ENCODE results near the gene MAN2A2. TPM values are rescaled to one million over a fixed set of nuclear protein-coding genes. Genes with fewer than 3 reads are reported as not detected.

The MAN2A2 gene
- total and polyA plus RNA-seq, 9 of the 15 experiments (the other 6 are each of a cell fraction or from before 2014, with no cell fraction given), result 7.3 to 151 (median 43.4) TPM

GRCh38 chr15:90863987-90864386 is 39.1 kb upstream of the MAN2A2 start:
- H3K27ac ChIP-seq (ENCODE audit: extremely low read depth, low read depth, low read length), result no peak overlapping the region
- intact Hi-C loops (cut with micrococcal nuclease), result no loop called here

DNA sequence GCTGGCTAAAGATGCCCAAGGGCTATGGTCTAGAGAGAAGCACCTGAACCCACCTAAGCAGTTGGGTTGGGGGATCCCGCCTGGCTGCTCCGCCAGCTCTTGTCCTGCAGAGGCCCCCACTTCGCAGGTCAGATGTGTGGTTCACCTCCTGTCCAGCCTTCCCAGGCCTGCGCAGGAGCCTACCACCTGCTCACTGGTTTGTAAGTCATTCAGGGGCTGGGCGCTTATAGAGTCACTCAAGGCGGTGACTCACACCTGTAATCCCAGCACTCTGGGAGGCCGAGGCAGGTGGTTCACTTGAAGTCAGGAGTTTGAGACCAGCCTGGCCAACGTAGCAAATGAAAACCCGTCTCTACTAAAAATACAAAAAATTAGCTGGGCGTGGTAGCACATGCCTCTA is 38.6 kb upstream of the MAN2A2 start:
- Histone ChIP-seq H3K9me1 (ENCODE audit: control insufficient read depth, insufficient read depth, low read length) (no peaks in the 10 kb centered on the region), H3K4me2 (ENCODE audit: insufficient read depth, low read length) (no peak overlapping the region), H3K36me3 (ENCODE audit: control insufficient read depth, insufficient read depth, low read length) (no peaks in the 10 kb centered on the region), H3K9ac (ENCODE audit: insufficient read depth in 1 of 2, low read depth in 2 of 2, low read length in 2 of 2) (no peak overlapping the region), H3K79me2 (ENCODE audit: control insufficient read depth, insufficient read depth, low read length) (no peaks in the 10 kb centered on the region), H3K27me3 (ENCODE audit: control insufficient read depth in 2 of 2, insufficient read depth in 2 of 2, low read length in 2 of 2) (no peaks in the 10 kb centered on the region; a peak in 1 of 5 replicates), H3K27ac (ENCODE audit: extremely low read depth, low read depth, low read length) (no peak overlapping the region), H3K4me3 (no peak overlapping the region), H3K9me3 (replicated peaks; ENCODE audit: control insufficient read depth, insufficient read depth, low read depth, low read length) (no peaks in the 10 kb centered on the region), H2AFZ (ENCODE audit: low read depth, low read length) (no peak overlapping the region), H4K20me1 (replicated peaks; ENCODE audit: control insufficient read depth, insufficient read depth, low read length) (no peaks in the 10 kb centered on the region), H3K4me1 (replicated peaks in 1 of 2; ENCODE audit: control insufficient read depth in 2 of 2, insufficient read depth in 2 of 2, low read length in 2 of 2) (peaks cover 44 to 49% of the 10 kb centered on the region in 2 experiments)
- ChIA-PET POLR2A (interaction anchor here (0.6 to 1.7 kb wide), 4 partner anchors 10 to 146 kb away, joined by 3 to 4 read pairs (median 4); no protein-coding TSS in a partner anchor), CTCF (ENCODE audit: low intra/inter-chr PET ratio) (no interaction called here)
- peak; percentile 29 for ATAC-seq
- BruUV-seq (replicated peaks), result no TSS peak
- WGBS (ENCODE audit: insufficient coverage, low coverage, missing lambda C conversion rate), result 62% methylated on average over 9 of the region's 10 CpGs
- intact Hi-C loops (cut with micrococcal nuclease), result no loop called here
- peak in 3 of 4 experiments; percentile 24 to 58 (median 43) for DNase-seq (ENCODE audit: extremely low read depth in 1 of 4, low spot score in 3 of 4)
- no peak for FAIRE-seq
- in situ Hi-C loops (cut with MboI), result no loop called here
- TF ChIP-seq SNAPC5 (CRISPR knock-in tag; IDR thresholded peaks at IDR 0.05), result no peak
- peak; percentile 81 for TF ChIP-seq PKNOX1 (IDR thresholded peaks at IDR 0.05)
- peak; percentile 61 for TF ChIP-seq FOSL1 (tag; conservative IDR thresholded peaks at IDR 0.05)
- TF ChIP-seq, protein P1, sequence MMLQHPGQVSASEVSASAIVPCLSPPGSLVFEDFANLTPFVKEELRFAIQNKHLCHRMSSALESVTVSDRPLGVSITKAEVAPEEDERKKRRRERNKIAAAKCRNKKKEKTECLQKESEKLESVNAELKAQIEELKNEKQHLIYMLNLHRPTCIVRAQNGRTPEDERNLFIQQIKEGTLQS (IDR thresholded peaks at IDR 0.05), result peak; percentile 72
- TF ChIP-seq, protein P1 (CRISPR knock-in tag; conservative IDR thresholded peaks at IDR 0.05), result no peak
- TF ChIP-seq STAG1 (CRISPR knock-in tag; IDR thresholded peaks at IDR 0.05; ENCODE audit: borderline replicate concordance), result no peak
- TF ChIP-seq DPF2 (IDR thresholded peaks at IDR 0.05), result 0 out of 2 replicates have a peak, but pooled peaks have one; percentile 22
- TF ChIP-seq, protein P2, sequence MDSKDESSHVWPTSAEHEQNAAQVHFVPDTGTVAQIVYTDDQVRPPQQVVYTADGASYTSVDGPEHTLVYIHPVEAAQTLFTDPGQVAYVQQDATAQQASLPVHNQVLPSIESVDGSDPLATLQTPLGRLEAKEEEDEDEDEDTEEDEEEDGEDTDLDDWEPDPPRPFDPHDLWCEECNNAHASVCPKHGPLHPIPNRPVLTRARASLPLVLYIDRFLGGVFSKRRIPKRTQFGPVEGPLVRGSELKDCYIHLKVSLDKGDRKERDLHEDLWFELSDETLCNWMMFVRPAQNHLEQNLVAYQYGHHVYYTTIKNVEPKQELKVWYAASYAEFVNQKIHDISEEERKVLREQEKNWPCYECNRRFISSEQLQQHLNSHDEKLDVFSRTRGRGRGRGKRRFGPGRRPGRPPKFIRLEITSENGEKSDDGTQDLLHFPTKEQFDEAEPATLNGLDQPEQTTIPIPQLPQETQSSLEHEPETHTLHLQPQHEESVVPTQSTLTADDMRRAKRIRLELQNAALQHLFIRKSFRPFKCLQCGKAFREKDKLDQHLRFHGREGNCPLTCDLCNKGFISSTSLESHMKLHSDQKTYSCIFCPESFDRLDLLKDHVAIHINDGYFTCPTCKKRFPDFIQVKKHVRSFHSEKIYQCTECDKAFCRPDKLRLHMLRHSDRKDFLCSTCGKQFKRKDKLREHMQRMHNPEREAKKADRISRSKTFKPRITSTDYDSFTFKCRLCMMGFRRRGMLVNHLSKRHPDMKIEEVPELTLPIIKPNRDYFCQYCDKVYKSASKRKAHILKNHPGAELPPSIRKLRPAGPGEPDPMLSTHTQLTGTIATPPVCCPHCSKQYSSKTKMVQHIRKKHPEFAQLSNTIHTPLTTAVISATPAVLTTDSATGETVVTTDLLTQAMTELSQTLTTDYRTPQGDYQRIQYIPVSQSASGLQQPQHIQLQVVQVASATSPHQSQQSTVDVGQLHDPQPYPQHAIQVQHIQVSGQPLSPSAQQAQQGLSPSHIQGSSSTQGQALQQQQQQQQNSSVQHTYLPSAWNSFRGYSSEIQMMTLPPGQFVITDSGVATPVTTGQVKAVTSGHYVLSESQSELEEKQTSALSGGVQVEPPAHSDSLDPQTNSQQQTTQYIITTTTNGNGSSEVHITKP (IDR thresholded peaks at IDR 0.05; ENCODE audit: partially characterized antibody), result no peak

More at GRCh38 chr15:90863987-90864386, 39.1 kb upstream of the MAN2A2 start:
- BruUV-seq (replicated peaks), result no TSS peak
- no peak overlapping the region for H3K4me3 ChIP-seq
- ChIA-PET POLR2A (interaction anchor here (0.6 to 1.7 kb wide), 5 partner anchors 10 to 146 kb away, joined by 3 to 4 read pairs (median 3); no protein-coding TSS in a partner anchor), CTCF (ENCODE audit: low intra/inter-chr PET ratio) (no interaction called here)
- H3K4me2 ChIP-seq (ENCODE audit: insufficient read depth, low read length), result no peak overlapping the region
- no peaks in the 10 kb centered on the region; a peak in 1 of 5 replicates for H3K27me3 ChIP-seq (ENCODE audit: control insufficient read depth in 2 of 2, insufficient read depth in 2 of 2, low read length in 2 of 2)
- no peaks in the 10 kb centered on the region for H3K79me2 ChIP-seq (ENCODE audit: control insufficient read depth, insufficient read depth, low read length)
- no peaks in the 10 kb centered on the region for H3K9me1 ChIP-seq (ENCODE audit: control insufficient read depth, insufficient read depth, low read length)
- no peaks in the 10 kb centered on the region for H3K36me3 ChIP-seq (ENCODE audit: control insufficient read depth, insufficient read depth, low read length)
- H2AFZ ChIP-seq (ENCODE audit: low read depth, low read length), result no peak overlapping the region
- no peak; the same call in 1 of the 2 replicates for TF ChIP-seq CEBPG (CRISPR knock-in tag; IDR thresholded peaks at IDR 0.05)
- TF ChIP-seq CEBPG (tag; conservative IDR thresholded peaks at IDR 0.05 in 1 of 2, IDR thresholded peaks at IDR 0.05 in 1 of 2), result 0 out of 4 replicates have a peak, but pooled peaks of 1 of the 2 experiments have one; percentile 9
- TF ChIP-seq HDAC2 (IDR thresholded peaks at IDR 0.05), result 0 out of 2 replicates have a peak, but pooled peaks have one; percentile 26
- peak; percentile 79 for TF ChIP-seq KDM1A (IDR thresholded peaks at IDR 0.05)
- no peak for TF ChIP-seq HSF4 (CRISPR knock-in tag; IDR thresholded peaks at IDR 0.05; ENCODE audit: borderline replicate concordance)
- DNase-seq (ENCODE audit: extremely low read depth in 1 of 4, low spot score in 3 of 4), result no peak
- H3K9me3 ChIP-seq (replicated peaks; ENCODE audit: control insufficient read depth, insufficient read depth, low read depth, low read length), result no peaks in the 10 kb centered on the region
- peaks cover 42 to 50% of the 10 kb centered on the region in 2 experiments for H3K4me1 ChIP-seq (replicated peaks in 1 of 2; ENCODE audit: control insufficient read depth in 2 of 2, insufficient read depth in 2 of 2, low read length in 2 of 2)
- no peak overlapping the region for H3K9ac ChIP-seq (ENCODE audit: insufficient read depth in 1 of 2, low read depth in 2 of 2, low read length in 2 of 2)
- WGBS (ENCODE audit: insufficient coverage, low coverage, missing lambda C conversion rate), result 66% methylated on average over 4 of the region's 4 CpGs
- no peak for ATAC-seq
- FAIRE-seq, result no peak
- no peaks in the 10 kb centered on the region for H4K20me1 ChIP-seq (replicated peaks; ENCODE audit: control insufficient read depth, insufficient read depth, low read length)
- in situ Hi-C loops (cut with MboI), result no loop called here
